ENCODE data around the gene PES1. TPM values are rescaled to one million over a fixed set of nuclear protein-coding genes. Genes with fewer than 3 reads are reported as not detected.

Gene PES1
- total and polyA plus RNA-seq, 2 donors (not counting 3 experiments of a cell fraction or from before 2014, with no cell fraction given) = 110 to 135 TPM

GRCh38 chr22:30556388-30556787 is 35.3 kb downstream of the PES1 start:
- CTCF ChIA-PET = no interaction called here
- Histone ChIP-seq H3K4me2 (ENCODE audit: insufficient read depth, low read length) (no peak overlapping the region), H3K4me1 (ENCODE audit: control insufficient read depth, extremely low read depth, insufficient read depth, low read length) (no peaks in the 10 kb centered on the region), H3K9me1 (replicated peaks; ENCODE audit: control insufficient read depth, extremely low read depth, insufficient read depth, low read length) (no peaks in the 10 kb centered on the region), H3K27ac (ENCODE audit: insufficient read depth, low read depth, low read length) (no peak overlapping the region), H2AFZ (ENCODE audit: low read depth, low read length) (no peak overlapping the region), H3K27me3 (ENCODE audit: control insufficient read depth in 2 of 2, insufficient read depth in 2 of 2, low read length in 2 of 2) (no peaks in the 10 kb centered on the region), H3K9ac (replicated peaks; ENCODE audit: extremely low read depth, insufficient read depth, low read length) (no peak overlapping the region), H3K4me3 (replicated peaks in 1 of 3; ENCODE audit: insufficient read depth in 1 of 3, low read depth in 1 of 3, low read length in 3 of 3) (no peak overlapping the region), H3K9me3 (replicated peaks; ENCODE audit: control insufficient read depth, insufficient read depth, low read length) (no peaks in the 10 kb centered on the region), H3K79me2 (ENCODE audit: control insufficient read depth, insufficient read depth, low read length) (no peaks in the 10 kb centered on the region), H4K20me1 (replicated peaks; ENCODE audit: control insufficient read depth, extremely low read depth, insufficient read depth, low read length) (no peaks in the 10 kb centered on the region), H3K36me3 (ENCODE audit: control insufficient read depth in 2 of 2, extremely low read depth in 1 of 2, insufficient read depth in 2 of 2, low read length in 2 of 2) (no peaks in the 10 kb centered on the region)
- intact Hi-C loops (cut with micrococcal nuclease) = no loop called here
- no TSS peak for BruUV-seq (replicated peaks)
- POLR2A ChIA-PET = no interaction called here
- FAIRE-seq = no peak
- DNase-seq (ENCODE audit: low read depth, low spot score) = no peak
- dilution Hi-C loops (cut with MboI; ENCODE audit: extremely low pct_ligation_motif_present, low sequenced_read_pairs) = no loop called here
- TF ChIP-seq POLR2A (IDR thresholded peaks at IDR 0.05; ENCODE audit: low read depth, low read length) = no peak
- TF ChIP-seq CTCF (IDR thresholded peaks at IDR 0.05; ENCODE audit: extremely low read depth in 1 of 2, insufficient read depth in 1 of 2, low read depth in 1 of 2, low read length in 2 of 2) = no peak
- no peak for TF ChIP-seq GATA2 (IDR thresholded peaks at IDR 0.05; ENCODE audit: insufficient read depth, insufficient read length, low read depth, low read length)
- no peak for TF ChIP-seq MYC (IDR thresholded peaks at IDR 0.05; ENCODE audit: low read depth, low read length)
- no peak for TF ChIP-seq EZH2 (IDR thresholded peaks at IDR 0.05; ENCODE audit: borderline replicate concordance, low read depth, low read length, severe bottlenecking)
- TF ChIP-seq POLR2AphosphoS5 (IDR thresholded peaks at IDR 0.05; ENCODE audit: insufficient read depth, low read depth, low read length) = no peak
- TF ChIP-seq MAX (IDR thresholded peaks at IDR 0.05; ENCODE audit: insufficient read depth, insufficient read length) = no peak
- no peak for TF ChIP-seq FOS (IDR thresholded peaks at IDR 0.05; ENCODE audit: borderline replicate concordance, insufficient read depth, low read length)
- no peak for TF ChIP-seq JUN (IDR thresholded peaks at IDR 0.05; ENCODE audit: borderline replicate concordance, insufficient read depth, insufficient read length, low read depth)

All from endothelial cell of umbilical vein (primary cell).